GM18508 (cell line): ENCODE measurements around the gene ASRGL1.

ENCODE experiments used
- ATAC-seq: cut with Tn5 transposase; IDR thresholded peaks from one replicate; pipeline ENCODE4 v1.9.1; 2021; ENCODE audit warnings: moderate number of reproducible peaks; ENCODE audit not compliant: insufficient read depth, unreplicated experiment

Gene ASRGL1

GRCh38 chr11:62391642-62392425 lies 54.6 kb downstream of the ASRGL1 start:
- ATAC-seq = no peak

GRCh38 chr11:62392506-62392905 lies 55.3 kb downstream of the ASRGL1 start:
- ATAC-seq = no peak

- ATAC-seq = no peak
These were observed 55.9 kb downstream of the ASRGL1 start for GRCh38 chr11:62393061-62393611.

- ATAC-seq = no peak
These were observed 56.5 kb downstream of the ASRGL1 start for GRCh38 chr11:62393735-62394134.

GRCh38 chr11:62394825-62395538 lies 57.7 kb downstream of the ASRGL1 start:
- no peak for ATAC-seq

GRCh38 chr11:62395885-62396551 lies 58.8 kb downstream of the ASRGL1 start:
- ATAC-seq = no peak

GRCh38 chr11:62398011-62398994 lies 61.1 kb downstream of the ASRGL1 start:
- ATAC-seq = no peak

GRCh38 chr11:62399172-62399877 lies 62.1 kb downstream of the ASRGL1 start:
- ATAC-seq = no peak

GRCh38 chr11:62399878-62400266 lies 62.6 kb downstream of the ASRGL1 start:
- no peak for ATAC-seq

- no peak for ATAC-seq
These were observed 63.0 kb downstream of the ASRGL1 start for GRCh38 chr11:62400281-62400680.

GRCh38 chr11:62400760-62401159 lies 63.5 kb downstream of the ASRGL1 start:
- ATAC-seq = no peak

- no peak for ATAC-seq
These were observed 64.1 kb downstream of the ASRGL1 start for GRCh38 chr11:62401356-62401755.

GRCh38 chr11:62401811-62402210 lies 64.6 kb downstream of the ASRGL1 start:
- no peak for ATAC-seq

- no peak for ATAC-seq
These were observed 65.1 kb downstream of the ASRGL1 start for GRCh38 chr11:62402226-62402959.

- ATAC-seq = no peak
These were observed 65.9 kb downstream of the ASRGL1 start for GRCh38 chr11:62402960-62403730.

GRCh38 chr11:62404435-62404834 lies 67.2 kb downstream of the ASRGL1 start:
- ATAC-seq = no peak

GRCh38 chr11:62404901-62405300 lies 67.7 kb downstream of the ASRGL1 start:
- ATAC-seq = no peak

GRCh38 chr11:62406034-62406433 lies 68.8 kb downstream of the ASRGL1 start:
- ATAC-seq = no peak
